Upper lobe of left lung (tissue), 4 donors: ENCODE measurements around the gene PPM1H.

Experiments
- EP300 ChIP-seq, 4 donors: sonication (generic); formaldehyde crosslinking; IDR thresholded peaks; one replicate each; pipeline ENCODE4 v1.5.1; 2017; ENCODE audit warnings: antibody characterized with exemption in 4 of 4, control low read depth in 2 of 4
- POLR2A ChIP-seq, 4 donors: fragments of 450-650 bp; IDR thresholded peaks; one replicate each; pipeline ENCODE4 v1.5.1; 2016 to 2017; ENCODE audit warnings: antibody characterized with exemption in 4 of 4, mild to moderate bottlenecking in 2 of 4
- POLR2AphosphoS5 ChIP-seq, 2 donors: sonication (generic); formaldehyde crosslinking; IDR thresholded peaks; one replicate each; pipeline ENCODE4 v1.5.1; 2017; ENCODE audit warnings: antibody characterized with exemption in 2 of 2
- TF ChIP-seq, protein P1 (sequence below), 6 experiments: fragments of 450-650 bp in 4 of 6; fragments of 200-600 bp in 2 of 6; sonication (generic) in 2 of 6; IDR thresholded peaks; one replicate each; pipeline ENCODE4 v1.5.1; 2016 to 2019; ENCODE audit warnings: antibody characterized with exemption in 6 of 6

DNA sequence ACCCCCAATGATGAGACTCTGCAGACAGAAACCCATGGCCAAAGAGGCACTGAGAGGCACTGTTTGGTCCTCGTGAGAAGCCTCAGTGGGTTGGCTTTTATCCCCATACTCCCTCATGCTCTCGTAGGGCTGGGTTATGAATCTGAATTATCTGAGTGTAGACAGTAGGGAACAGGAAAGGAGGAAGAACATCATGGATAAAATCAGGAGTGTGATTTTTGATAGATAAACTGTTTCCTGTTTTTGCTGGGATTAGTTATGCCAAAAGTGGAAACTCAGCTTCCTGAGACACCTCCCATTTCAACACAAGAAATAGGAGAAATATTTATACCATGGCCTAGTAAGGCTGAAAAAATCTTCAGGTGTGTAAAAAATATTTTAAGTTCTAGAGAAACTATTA lies 177.9 kb downstream of the PPM1H start:
- TF ChIP-seq, protein P1, sequence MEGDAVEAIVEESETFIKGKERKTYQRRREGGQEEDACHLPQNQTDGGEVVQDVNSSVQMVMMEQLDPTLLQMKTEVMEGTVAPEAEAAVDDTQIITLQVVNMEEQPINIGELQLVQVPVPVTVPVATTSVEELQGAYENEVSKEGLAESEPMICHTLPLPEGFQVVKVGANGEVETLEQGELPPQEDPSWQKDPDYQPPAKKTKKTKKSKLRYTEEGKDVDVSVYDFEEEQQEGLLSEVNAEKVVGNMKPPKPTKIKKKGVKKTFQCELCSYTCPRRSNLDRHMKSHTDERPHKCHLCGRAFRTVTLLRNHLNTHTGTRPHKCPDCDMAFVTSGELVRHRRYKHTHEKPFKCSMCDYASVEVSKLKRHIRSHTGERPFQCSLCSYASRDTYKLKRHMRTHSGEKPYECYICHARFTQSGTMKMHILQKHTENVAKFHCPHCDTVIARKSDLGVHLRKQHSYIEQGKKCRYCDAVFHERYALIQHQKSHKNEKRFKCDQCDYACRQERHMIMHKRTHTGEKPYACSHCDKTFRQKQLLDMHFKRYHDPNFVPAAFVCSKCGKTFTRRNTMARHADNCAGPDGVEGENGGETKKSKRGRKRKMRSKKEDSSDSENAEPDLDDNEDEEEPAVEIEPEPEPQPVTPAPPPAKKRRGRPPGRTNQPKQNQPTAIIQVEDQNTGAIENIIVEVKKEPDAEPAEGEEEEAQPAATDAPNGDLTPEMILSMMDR (IDR thresholded peaks at IDR 0.05) = no peak
- TF ChIP-seq POLR2AphosphoS5 (IDR thresholded peaks at IDR 0.05) = no peak
- TF ChIP-seq POLR2A (IDR thresholded peaks at IDR 0.05) = no peak
- no peak for TF ChIP-seq EP300 (IDR thresholded peaks at IDR 0.05)
